Measurements from ENCODE around the gene IRAK3. TPM values are rescaled to one million over a fixed set of nuclear protein-coding genes. Genes with fewer than 3 reads are reported as not detected.
"Not testable (repeated sequence)": the region's sequence is repeated elsewhere in the genome, so short reads cannot be mapped to it uniquely, and the experiment has no call there.

Gene IRAK3
- polyA plus RNA-seq, 6 donors from 2014 or later, result 1.7 to 7.3 (median 2.1) TPM; not detected in 1

DNA sequence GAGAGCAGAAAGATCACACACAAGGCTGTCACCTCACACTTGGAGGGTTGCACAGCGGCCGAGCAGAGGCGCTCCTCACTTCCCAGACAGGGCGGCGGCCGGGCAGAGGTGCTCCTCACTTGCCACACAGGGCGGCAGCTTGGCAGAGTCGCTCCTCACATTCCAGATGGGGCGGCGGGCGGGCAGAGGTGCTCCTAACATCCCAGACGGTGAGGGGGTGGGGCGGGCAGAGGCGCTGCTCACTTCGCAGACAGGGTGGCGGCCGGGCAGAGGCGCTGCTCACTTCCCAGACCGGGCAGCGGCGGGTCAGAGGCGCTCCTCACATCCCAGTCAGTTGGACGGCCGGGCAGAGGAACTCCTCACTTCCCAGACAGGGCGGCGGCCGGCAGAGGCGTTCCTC, 28.3 kb upstream of the IRAK3 start:
- H3K9me3 Mint-ChIP-seq, result peaks cover 0 to 9% (median 0%) of the 10 kb centered on the region in 7 donors
- no peaks in the 10 kb centered on the region for H3K27me3 Mint-ChIP-seq
- H3K4me3 Mint-ChIP-seq, result peak overlapping the region in 1 of 8 donors; percentile 12
- DNase-seq, result no peak
- H3K4me1 Mint-ChIP-seq, result peaks cover 59 to 80% (median 78%) of the 10 kb centered on the region in 3 donors
- H3K36me3 Mint-ChIP-seq, result peaks cover 14 to 19% of the 10 kb centered on the region in 2 donors
- peak overlapping the region in 1 of 6 donors; percentile 50 for H3K27ac Mint-ChIP-seq
- ATAC-seq (ENCODE audit: low read depth in 2 of 2), result no peak

DNA sequence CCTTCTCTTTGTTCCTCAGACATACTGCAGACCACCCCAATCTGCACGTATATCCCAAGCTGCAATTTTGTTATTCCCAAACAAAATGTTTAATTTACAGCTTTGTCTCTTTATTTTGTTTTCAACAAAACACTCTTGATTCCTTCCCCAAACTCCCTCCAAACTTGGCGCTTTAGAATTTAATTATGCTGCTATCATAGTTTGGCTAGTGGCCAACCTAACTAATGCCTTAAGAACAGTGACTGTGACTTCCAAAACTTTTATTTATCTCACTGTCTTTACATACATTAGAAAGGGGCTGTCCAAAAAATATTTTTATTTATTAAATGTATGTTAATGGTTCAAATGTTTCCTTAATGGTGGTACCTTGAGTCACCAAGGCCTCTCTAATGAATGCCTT, 26.3 kb upstream of the IRAK3 start:
- peak overlapping the region in 2 of 8 donors; percentile 6 to 20 for H3K4me3 Mint-ChIP-seq
- H3K36me3 Mint-ChIP-seq, result peaks cover 12 to 18% of the 10 kb centered on the region in 2 donors
- ATAC-seq (ENCODE audit: low read depth in 2 of 2), result no peak
- no peak for DNase-seq
- H3K9me3 Mint-ChIP-seq, result peaks cover 0 to 10% (median 0%) of the 10 kb centered on the region in 7 donors
- peaks cover 53 to 82% (median 78%) of the 10 kb centered on the region in 3 donors for H3K4me1 Mint-ChIP-seq
- no peaks in the 10 kb centered on the region for H3K27me3 Mint-ChIP-seq
- peak overlapping the region in 4 of 6 donors; percentile 1 to 89 (median 32) for H3K27ac Mint-ChIP-seq

DNA sequence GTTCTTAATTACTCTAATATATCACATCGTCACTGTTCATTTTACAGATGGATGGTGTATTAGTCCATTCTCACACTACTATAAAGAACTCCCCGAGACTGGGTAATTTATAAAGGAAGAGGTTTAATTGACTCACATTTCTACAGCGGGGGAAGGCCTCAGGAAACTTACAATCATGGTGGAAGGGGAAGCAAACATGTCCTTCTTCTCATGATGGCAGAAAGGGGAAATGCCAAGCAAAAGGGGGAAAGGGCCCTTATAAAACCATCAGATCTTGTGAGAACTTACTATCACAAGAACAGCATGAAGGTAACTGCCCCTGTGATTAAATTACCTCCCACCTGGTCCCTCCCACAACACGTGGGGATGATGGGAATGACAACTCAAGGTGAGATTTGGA, 25.7 kb upstream of the IRAK3 start:
- no peak for DNase-seq
- peak overlapping the region in 4 of 6 donors; percentile 9 to 89 (median 45) for H3K27ac Mint-ChIP-seq
- H3K27me3 Mint-ChIP-seq, result no peaks in the 10 kb centered on the region
- H3K36me3 Mint-ChIP-seq, result peaks cover 13 to 18% of the 10 kb centered on the region in 2 donors
- H3K4me1 Mint-ChIP-seq, result peaks cover 56 to 83% (median 79%) of the 10 kb centered on the region in 3 donors
- peak overlapping the region in 3 of 8 donors; percentile 6 to 20 (median 18) for H3K4me3 Mint-ChIP-seq
- ATAC-seq (ENCODE audit: low read depth in 2 of 2), result no peak
- peaks cover 0 to 10% (median 0%) of the 10 kb centered on the region in 7 donors for H3K9me3 Mint-ChIP-seq

DNA sequence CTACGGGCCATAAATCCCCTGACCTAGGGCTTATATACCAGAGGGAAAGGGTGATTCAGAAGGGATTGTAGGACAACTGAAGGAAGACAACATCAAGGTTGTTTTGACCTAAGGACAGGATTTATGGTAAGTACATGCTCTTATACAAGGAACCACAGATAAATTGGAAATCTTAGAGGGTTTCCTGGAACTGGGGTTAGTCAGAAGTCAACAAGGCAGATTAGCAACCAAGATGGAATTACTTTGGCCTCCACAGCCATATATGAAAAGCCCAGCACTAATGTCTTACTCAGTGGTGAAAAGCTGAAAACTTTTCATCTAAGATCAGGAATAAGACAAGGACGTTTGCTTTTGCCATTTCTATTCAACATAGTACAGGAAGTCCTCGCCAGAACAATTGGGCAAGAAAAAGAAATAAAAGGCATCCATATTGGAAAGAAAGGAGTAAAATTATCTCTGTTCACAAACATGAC, 24.6 kb upstream of the IRAK3 start:
- Mint-ChIP-seq H3K36me3 (peaks cover 15% of the 10 kb centered on the region in 2 donors), H3K27me3 (no peaks in the 10 kb centered on the region), H3K9me3 (peaks cover 0 to 10% (median 0%) of the 10 kb centered on the region in 7 donors), H3K4me1 (peaks cover 58 to 83% (median 81%) of the 10 kb centered on the region in 3 donors), H3K27ac (peak overlapping the region in 2 of 6 donors; percentile 57 to 73), H3K4me3 (peak overlapping the region in 5 of 8 donors; percentile 9 to 61 (median 17))
- ATAC-seq (ENCODE audit: low read depth in 2 of 2), result no peak
- no peak for DNase-seq

DNA sequence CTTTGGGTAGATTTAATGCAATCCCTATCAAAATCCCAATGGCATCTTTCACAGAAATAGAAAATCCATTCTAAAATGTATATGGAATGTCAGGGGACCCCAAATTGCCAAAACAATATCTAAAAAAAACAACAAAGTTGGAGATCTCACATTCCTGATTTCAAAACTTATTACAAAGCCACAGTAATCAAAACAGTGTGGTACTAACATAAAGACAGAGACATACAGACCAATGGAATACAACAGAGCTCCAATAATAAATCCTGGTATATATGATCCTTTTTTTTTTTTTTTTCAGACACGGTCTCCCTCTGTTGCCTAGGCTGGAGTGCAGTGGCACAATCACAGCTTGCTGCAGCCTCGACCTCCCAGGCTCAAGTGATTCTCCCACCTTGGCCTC, 23.9 kb upstream of the IRAK3 start:
- Mint-ChIP-seq H3K27ac (peak overlapping the region in 3 of 6 donors; percentile 15 to 56 (median 16)), H3K36me3 (peaks cover 8% of the 10 kb centered on the region in 2 donors), H3K27me3 (no peaks in the 10 kb centered on the region), H3K4me1 (peaks cover 52 to 81% (median 78%) of the 10 kb centered on the region in 3 donors), H3K4me3 (peak overlapping the region in 2 of 8 donors; percentile 7 to 16), H3K9me3 (peaks cover 0 to 10% (median 0%) of the 10 kb centered on the region in 7 donors)
- no peak for ATAC-seq (ENCODE audit: low read depth in 2 of 2)
- DNase-seq, result no peak

DNA sequence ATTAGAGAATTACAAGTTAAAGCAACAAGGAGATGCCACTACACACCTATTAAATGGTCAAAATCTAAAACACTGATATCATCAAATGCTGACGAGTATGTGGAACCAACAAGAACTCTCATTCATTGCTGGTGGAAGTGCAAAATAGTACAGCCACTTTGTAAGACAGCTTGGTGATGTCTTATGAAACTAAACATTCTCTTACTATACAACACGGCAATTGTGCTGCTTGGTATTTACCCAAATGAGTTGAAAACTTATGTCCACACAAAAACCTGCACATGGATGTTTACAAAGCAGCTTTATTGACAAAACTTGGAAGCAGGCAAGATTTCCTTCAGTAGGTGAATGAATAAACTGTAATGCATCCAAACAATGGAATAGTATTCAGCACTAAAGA, 22.5 kb upstream of the IRAK3 start:
- Mint-ChIP-seq H3K27me3 (no peaks in the 10 kb centered on the region), H3K36me3 (peaks cover 8% of the 10 kb centered on the region in 2 donors), H3K9me3 (peaks cover 0 to 10% (median 0%) of the 10 kb centered on the region in 7 donors), H3K4me3 (peak overlapping the region in 5 of 8 donors; percentile 18 to 97 (median 55)), H3K4me1 (peaks cover 58 to 79% (median 74%) of the 10 kb centered on the region in 3 donors), H3K27ac (peak overlapping the region in 3 of 6 donors; percentile 79 to 99 (median 90))
- DNase-seq, result no peak
- ATAC-seq (ENCODE audit: low read depth in 2 of 2), result no peak

DNA sequence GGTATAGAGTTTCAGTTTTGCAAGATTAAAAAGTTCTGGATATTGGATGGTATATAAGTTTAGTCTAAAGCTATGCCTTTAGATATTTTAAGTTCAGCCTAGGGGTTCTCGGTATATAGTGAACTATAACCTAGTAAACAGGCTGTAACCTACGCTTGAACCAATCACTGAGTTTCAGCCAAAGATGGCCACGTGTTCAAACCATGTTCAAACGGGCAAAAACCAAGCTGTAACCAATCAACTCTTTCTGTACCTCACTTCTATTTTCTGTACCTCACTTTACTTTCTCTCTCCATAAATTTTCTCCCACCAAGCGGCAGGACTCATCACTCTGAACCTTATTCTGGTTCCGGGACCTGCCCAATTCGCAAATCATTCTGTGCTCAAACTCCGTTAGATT, 20.6 kb upstream of the IRAK3 start:
- Mint-ChIP-seq H3K27ac (peak overlapping the region in 4 of 6 donors; percentile 95 to 99 (median 99)), H3K9me3 (peaks cover 0 to 10% (median 0%) of the 10 kb centered on the region in 7 donors), H3K4me1 (peaks cover 44 to 62% (median 58%) of the 10 kb centered on the region in 3 donors), H3K36me3 (peaks cover 8% of the 10 kb centered on the region in 2 donors), H3K27me3 (no peaks in the 10 kb centered on the region), H3K4me3 (peak overlapping the region; percentile 81 to 97 (median 95))
- no peak for ATAC-seq (ENCODE audit: low read depth in 2 of 2)
- DNase-seq, result no peak

DNA sequence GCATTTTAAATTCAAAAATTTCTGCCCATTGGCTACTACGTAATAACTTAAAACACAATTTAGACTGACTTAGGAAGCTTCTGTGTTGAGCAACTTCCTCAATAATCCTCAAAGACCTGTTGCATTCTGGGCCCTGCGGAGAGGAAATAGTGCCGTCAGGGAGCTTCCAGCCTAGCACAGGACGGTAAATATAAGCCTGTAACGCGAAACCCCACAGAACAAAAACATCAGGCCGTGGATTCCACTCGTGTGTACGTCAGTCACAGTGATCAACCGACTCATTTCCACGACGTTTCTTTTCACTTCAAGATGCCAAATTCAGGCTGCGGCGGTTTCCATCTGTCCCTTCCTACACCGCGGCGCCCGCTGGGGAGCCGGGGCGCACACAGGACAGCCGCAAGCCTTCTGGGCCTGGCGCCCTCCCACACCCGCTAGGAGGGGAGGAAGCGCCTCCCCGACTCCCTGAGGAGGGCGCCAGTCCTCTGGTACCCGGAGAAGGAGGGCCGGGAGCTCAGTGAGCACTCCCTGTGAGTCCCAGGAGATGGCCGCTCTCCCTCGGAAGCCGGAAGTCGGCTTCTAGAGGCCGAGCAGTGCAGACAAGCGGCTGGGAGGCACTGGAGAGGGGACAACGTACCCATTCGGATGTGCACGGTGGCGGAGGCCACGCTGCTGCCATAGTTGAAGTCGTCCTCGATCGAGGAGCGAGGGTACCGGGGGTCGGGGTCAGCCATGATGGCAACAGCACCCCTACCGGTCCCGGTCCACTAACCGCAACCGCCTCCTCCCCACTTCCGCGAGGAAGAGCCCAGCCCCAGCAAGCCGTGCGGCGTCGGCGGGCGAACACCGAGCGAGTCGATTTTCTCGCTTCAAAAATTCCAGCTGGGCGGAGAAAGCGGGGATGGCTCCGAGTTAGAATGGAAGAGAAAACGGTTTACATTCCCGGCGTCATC, 19.5 kb upstream of the IRAK3 start, which contains the start of gene TMBIM4:
TMBIM4 (minus strand) TSS at position 776 of the 950 bp plus-strand sequence; CDS start at position 731, 45 bp downstream.
- H3K36me3 Mint-ChIP-seq, result peaks cover 8% of the 10 kb centered on the region in 2 donors
- peaks cover 36 to 51% (median 49%) of the 10 kb centered on the region in 3 donors for H3K4me1 Mint-ChIP-seq
- peak within 1 kb of the TSS; percentile 93 to 99 (median 96) for H3K4me3 Mint-ChIP-seq
- no peaks in the 10 kb centered on the region for H3K27me3 Mint-ChIP-seq
- H3K27ac Mint-ChIP-seq, result peak within 1 kb of the TSS; percentile 94 to 99 (median 99)
- DNase-seq (peak; percentile 86), ATAC-seq (ENCODE audit: low read depth in 2 of 2) (peak; percentile 79 to 80)
- peaks cover 0 to 10% (median 0%) of the 10 kb centered on the region in 7 donors for H3K9me3 Mint-ChIP-seq

DNA sequence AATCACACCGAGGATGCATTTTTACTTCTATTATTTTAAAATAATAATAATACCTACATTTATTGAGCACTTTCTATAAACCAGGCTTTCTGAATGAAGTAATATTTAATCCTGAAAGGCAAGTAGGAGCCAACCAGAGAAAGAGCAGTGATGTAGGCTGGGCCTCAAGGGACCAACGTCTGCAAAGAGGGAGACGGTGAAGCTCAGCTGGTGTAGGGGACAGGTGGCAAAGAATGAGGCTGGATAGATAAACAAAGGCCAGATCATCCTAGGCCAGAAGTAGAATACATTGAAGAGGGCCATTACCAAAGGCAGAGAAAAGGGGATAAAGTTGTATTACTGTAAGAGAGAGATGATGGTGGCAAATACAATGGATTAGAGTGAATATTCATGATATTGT, 18.4 kb upstream of the IRAK3 start:
- Mint-ChIP-seq H3K36me3 (peaks cover 8% of the 10 kb centered on the region in 2 donors), H3K4me1 (peaks cover 29 to 42% (median 41%) of the 10 kb centered on the region in 3 donors), H3K9me3 (peaks cover 0 to 2% (median 0%) of the 10 kb centered on the region in 7 donors), H3K4me3 (peak overlapping the region; percentile 93 to 99 (median 96)), H3K27ac (peak overlapping the region in 5 of 6 donors; percentile 93 to 99 (median 99)), H3K27me3 (peaks cover 0 to 7% (median 0%) of the 10 kb centered on the region in 3 donors)
- ATAC-seq (ENCODE audit: low read depth in 2 of 2), result no peak
- no peak for DNase-seq

DNA sequence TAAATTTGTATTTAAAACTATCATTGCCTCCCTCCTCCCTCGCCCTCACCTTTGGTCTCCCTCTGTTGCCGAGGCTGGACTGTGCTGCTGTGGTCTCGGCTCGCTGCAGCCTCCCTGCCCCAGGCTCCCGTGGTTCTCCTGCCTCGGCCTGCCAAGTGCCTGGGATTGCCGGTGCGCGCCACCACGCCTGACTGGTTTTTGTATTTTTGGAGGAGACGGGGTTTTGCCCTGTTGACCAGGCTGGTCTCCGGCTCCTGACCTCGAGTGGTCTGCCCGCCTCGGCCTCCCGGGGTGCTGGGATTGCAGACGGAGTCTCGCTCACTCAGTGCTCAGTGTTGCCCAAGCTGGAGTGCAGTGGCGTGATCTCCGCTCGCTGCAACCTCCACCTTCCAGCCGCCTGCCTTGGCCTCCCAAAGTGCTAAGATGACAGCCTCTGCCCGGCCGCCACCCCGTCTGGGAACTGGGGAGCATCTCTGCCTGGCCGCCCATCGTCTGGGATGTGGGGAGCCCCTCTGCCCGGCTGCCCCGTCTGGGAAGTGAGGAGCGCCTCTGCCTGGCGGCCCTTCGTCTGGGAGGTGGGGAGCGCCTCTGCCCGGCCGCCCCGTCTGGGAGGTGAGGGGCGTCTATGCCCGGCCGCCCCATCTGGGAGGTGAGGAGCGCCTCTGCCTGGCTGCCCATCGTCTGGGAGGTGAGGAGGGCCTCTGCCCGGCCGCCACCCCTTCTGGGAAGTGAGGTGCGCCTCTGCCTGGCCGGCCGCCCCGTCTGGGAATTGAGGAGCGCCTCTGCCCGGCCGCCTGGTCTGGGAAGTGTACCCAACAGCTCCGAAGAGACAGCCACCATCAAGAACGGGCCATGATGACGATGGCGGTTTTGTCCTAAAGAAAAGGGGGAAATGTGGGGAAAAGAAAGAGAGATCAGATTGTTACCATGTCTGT, 14.4 kb upstream of the IRAK3 start:
- peak overlapping the region in 1 of 8 donors; percentile 41 for H3K4me3 Mint-ChIP-seq
- not testable (repeated sequence) for ATAC-seq (ENCODE audit: low read depth in 2 of 2)

DNA sequence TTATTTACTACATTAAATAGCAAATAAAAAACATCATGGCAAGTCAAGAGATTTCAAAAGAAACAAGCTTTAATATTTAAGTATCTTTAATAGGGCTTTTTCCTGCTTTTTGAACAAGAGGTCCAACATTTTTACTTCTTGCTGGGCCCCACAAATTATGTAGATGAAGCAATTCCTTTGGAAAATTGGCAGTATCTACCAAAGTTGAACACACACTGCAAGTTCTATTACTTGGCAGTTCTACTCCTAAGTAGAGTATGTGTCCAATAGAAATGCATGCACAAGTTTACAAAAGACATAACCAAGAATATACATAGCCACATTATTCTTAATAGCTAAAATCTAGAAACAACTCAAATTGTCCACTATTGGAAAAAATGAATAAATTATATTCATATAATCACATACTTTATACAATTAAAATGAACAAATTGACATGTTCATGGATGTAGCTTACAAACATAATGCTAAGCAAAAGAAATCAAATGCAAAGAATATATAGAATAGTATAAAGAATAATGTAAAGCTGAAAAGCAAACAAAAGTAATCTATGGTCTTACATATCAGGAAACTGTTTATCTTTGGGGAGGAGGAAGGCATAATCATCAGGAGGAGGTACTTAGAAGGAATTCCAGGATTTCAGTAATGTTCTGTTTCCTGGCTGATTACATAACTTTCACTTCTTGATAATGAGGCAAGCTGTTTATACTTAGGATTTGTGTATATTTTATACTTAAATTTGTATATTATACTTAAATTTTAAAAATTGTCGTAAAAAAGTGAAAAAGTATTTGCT, 12.7 kb upstream of the IRAK3 start:
- Mint-ChIP-seq H3K9me3 (no peaks in the 10 kb centered on the region), H3K4me3 (no peak overlapping the region)

More for the DNA sequence above, 14.4 kb upstream of the IRAK3 start:
- Mint-ChIP-seq H3K27me3 (peaks cover 17 to 30% (median 20%) of the 10 kb centered on the region in 3 donors), H3K27ac (peak overlapping the region in 1 of 6 donors; percentile 78)
- not testable (repeated sequence) for H3K4me1 Mint-ChIP-seq, H3K9me3 Mint-ChIP-seq, H3K36me3 Mint-ChIP-seq, DNase-seq

DNA sequence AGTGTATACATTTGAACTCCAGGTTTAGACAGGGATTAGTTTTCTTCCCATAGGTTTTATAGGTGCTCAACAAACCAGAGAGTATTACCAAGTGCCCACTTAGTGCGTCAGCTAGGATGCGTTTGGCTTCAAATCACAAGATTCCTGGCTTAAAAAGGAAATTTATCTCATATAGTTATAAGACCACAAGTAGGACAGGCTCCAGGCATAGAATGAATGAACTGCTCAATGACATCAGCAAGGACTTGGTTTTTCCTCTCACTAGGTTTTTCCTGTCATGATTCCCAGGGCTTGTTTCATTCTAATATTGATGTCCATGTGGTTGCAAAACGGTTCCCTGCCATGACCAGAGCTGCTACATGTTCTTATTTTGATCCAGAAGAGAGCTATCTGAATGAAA, 6.1 kb upstream of the IRAK3 start:
- DNase-seq, result no peak
- no peak overlapping the region for H3K4me3 Mint-ChIP-seq
- no peak overlapping the region for H3K27ac Mint-ChIP-seq
- peaks cover 10 to 14% (median 13%) of the 10 kb centered on the region in 3 donors for H3K4me1 Mint-ChIP-seq
- H3K27me3 Mint-ChIP-seq, result peaks cover 23 to 41% (median 31%) of the 10 kb centered on the region in 3 donors
- no peak for ATAC-seq (ENCODE audit: low read depth in 2 of 2)
- H3K36me3 Mint-ChIP-seq, result peaks cover 5 to 10% of the 10 kb centered on the region in 2 donors
- peaks cover 0 to 14% (median 6%) of the 10 kb centered on the region in 7 donors for H3K9me3 Mint-ChIP-seq

More for the DNA sequence above, 12.7 kb upstream of the IRAK3 start:
- DNase-seq (no peak), ATAC-seq (ENCODE audit: low read depth in 2 of 2) (no peak)
- Mint-ChIP-seq H3K27ac (no peak overlapping the region), H3K4me1 (no peaks in the 10 kb centered on the region), H3K27me3 (peaks cover 17 to 30% (median 20%) of the 10 kb centered on the region in 3 donors), H3K36me3 (no peaks in the 10 kb centered on the region)

All from naive B cell (primary cell).